H1 (cell line): Measurements from ENCODE around the gene SMAD6. TPM values are rescaled to one million over a fixed set of nuclear protein-coding genes. Genes with fewer than 3 reads are reported as not detected.

Experiments
- CTCF ChIA-PET: fragments of 300-600 bp; sonication (Branson Sonifier 250); formaldehyde crosslinking; loops from one replicate; lab custom pipeline; 2021; ENCODE audit not compliant: partially characterized antibody; lab: Charles Lee
- POLR2A ChIA-PET: fragments of 300-600 bp; sonication (Branson Sonifier 250); formaldehyde crosslinking; loops from one replicate; lab custom pipeline; 2021; ENCODE audit warnings: inconsistent platforms; ENCODE audit not compliant: partially characterized antibody; lab: Charles Lee
- DNase-seq, 2 experiments: peaks; one replicate each; pipeline versions ENCODE4 v3.0.0 to v3.0.0-alpha.2; 2010 to 2022; ENCODE audit warnings: low spot score in 2 of 2, low read depth in 1 of 2, mixed read lengths in 1 of 2
- FAIRE-seq: peaks from 2 replicates; lab custom pipeline; 2011; peaks lifted over from hg19 to GRCh38; lab: Jason Lieb, UNC
- H2AFZ ChIP-seq: 2 replicates; pipeline ENCODE4 v1.8.1; 2012; ENCODE audit warnings: low read length, inconsistent platforms
- H2AK5ac ChIP-seq: 2 replicates; pipeline ENCODE4 v1.6.1; 2013; ENCODE audit warnings: low read depth, low read length
- H2BK120ac ChIP-seq: replicated peaks from 2 replicates; pipeline ENCODE3; 2013; ENCODE audit warnings: low read depth, low read length, inconsistent platforms
- H2BK12ac ChIP-seq: 2 replicates; pipeline ENCODE4 v1.6.1; 2013; ENCODE audit warnings: low read depth, low read length
- H2BK15ac ChIP-seq: 2 replicates; pipeline ENCODE4 v1.6.1; 2013; ENCODE audit warnings: low read length
- H2BK20ac ChIP-seq: 2 replicates; pipeline ENCODE4 v1.6.1; 2013; ENCODE audit warnings: low read length
- H2BK5ac ChIP-seq: 2 replicates; pipeline ENCODE4 v1.6.1; 2013; ENCODE audit warnings: low read depth, low read length
- H3K14ac ChIP-seq: 2 replicates; pipeline ENCODE4 v1.6.1; 2013; ENCODE audit warnings: inconsistent platforms; ENCODE audit not compliant: insufficient read length
- H3K18ac ChIP-seq: 2 replicates; pipeline ENCODE4 v1.6.1; 2013; ENCODE audit warnings: low read length; ENCODE audit errors: extremely low read depth
- H3K23ac ChIP-seq: 2 replicates; pipeline ENCODE4 v1.6.1; 2013; ENCODE audit warnings: inconsistent platforms; ENCODE audit not compliant: insufficient read length
- H3K23me2 ChIP-seq: 2 replicates; pipeline ENCODE4 v1.6.1; 2013; ENCODE audit warnings: low read depth, low read length
- H3K27ac ChIP-seq: 2 replicates; pipeline ENCODE4 v1.6.1; 2011; ENCODE audit warnings: low read depth, low read length, inconsistent platforms
- H3K27me3 ChIP-seq, 4 experiments: replicated peaks in 1 of 4; 1 replicate in 1 of 4; 2 replicates in 3 of 4; pipeline versions ENCODE4 v1.6.1 to v1.8.1; 2011 to 2013; ENCODE audit warnings: low read length in 3 of 4, mild to moderate bottlenecking in 3 of 4, inconsistent platforms in 2 of 4, mixed read lengths in 2 of 4, moderate library complexity in 1 of 4; ENCODE audit not compliant: control insufficient read depth in 3 of 4, insufficient read depth in 3 of 4; ENCODE audit errors: extremely low read depth in 1 of 4
- H3K36me3 ChIP-seq, 4 experiments: 2 replicates each; pipeline versions ENCODE4 v1.6.1 to v1.8.1; 2011 to 2013; ENCODE audit warnings: mild to moderate bottlenecking in 4 of 4, low read length in 3 of 4, moderate library complexity in 2 of 4, control low read depth in 1 of 4, inconsistent platforms in 1 of 4; ENCODE audit not compliant: insufficient read depth in 4 of 4, control insufficient read depth in 2 of 4
- H3K4ac ChIP-seq: replicated peaks from 2 replicates; pipeline ENCODE3; 2013; ENCODE audit warnings: low read length, low read depth, mixed read lengths, inconsistent platforms; ENCODE audit not compliant: insufficient read length
- H3K4me1 ChIP-seq, 4 experiments: replicated peaks in 1 of 4; 1 replicate in 1 of 4; 2 replicates in 3 of 4; pipeline versions ENCODE4 v1.6.1 to v1.8.1; 2011 to 2013; ENCODE audit warnings: low read length in 3 of 4, inconsistent platforms in 2 of 4, mixed read lengths in 1 of 4; ENCODE audit not compliant: insufficient read depth in 4 of 4, control insufficient read depth in 3 of 4
- H3K4me2 ChIP-seq, 2 experiments: 2 replicates each; pipeline versions ENCODE4 v1.6.1 to v1.8.1; 2011 to 2013; ENCODE audit warnings: low read depth in 2 of 2, low read length in 2 of 2, control low read depth in 1 of 2, inconsistent platforms in 1 of 2, mild to moderate bottlenecking in 1 of 2; ENCODE audit not compliant: insufficient read depth in 1 of 2
- H3K4me3 ChIP-seq, 4 experiments: fragments of 200-600, 300-600 bp in 1 of 4; sonication (generic), shearing (Covaris generic), sonication (Bioruptor Twin) in 1 of 4; 2 replicates each; pipeline versions ENCODE4 v1.5.1 to v1.8.1; 2011 to 2016; ENCODE audit warnings: low read length in 4 of 4, low read depth in 3 of 4, control low read depth in 2 of 4, inconsistent platforms in 2 of 4, mild to moderate bottlenecking in 2 of 4, mixed read lengths in 1 of 4, moderate library complexity in 1 of 4; ENCODE audit not compliant: insufficient read depth in 2 of 4; ENCODE audit errors: extremely low read depth in 1 of 4
- H3K56ac ChIP-seq: replicated peaks from 2 replicates; pipeline ENCODE3; 2013; ENCODE audit warnings: low read depth, mild to moderate bottlenecking, mixed read lengths, low read length, inconsistent platforms; ENCODE audit not compliant: insufficient read length
- H3K79me1 ChIP-seq: 2 replicates; pipeline ENCODE4 v1.6.1; 2013; ENCODE audit warnings: low read depth, low read length, control low read depth
- H3K79me2 ChIP-seq, 2 experiments: 2 replicates each; pipeline versions ENCODE4 v1.6.1 to v1.8.1; 2012 to 2013; ENCODE audit warnings: low read length in 2 of 2, mild to moderate bottlenecking in 2 of 2, inconsistent platforms in 1 of 2; ENCODE audit not compliant: insufficient read depth in 2 of 2, control insufficient read depth in 1 of 2
- H3K9ac ChIP-seq, 4 experiments: replicated peaks in 1 of 4; 1 replicate in 1 of 4; 2 replicates in 3 of 4; pipeline versions ENCODE4 v1.6.1 to v1.8.1; 2011 to 2013; ENCODE audit warnings: low read depth in 3 of 4, low read length in 3 of 4, control low read depth in 2 of 4, mild to moderate bottlenecking in 2 of 4, moderate library complexity in 2 of 4, inconsistent platforms in 1 of 4; ENCODE audit errors: extremely low read depth in 1 of 4
- H3K9me3 ChIP-seq, 2 experiments: 2 replicates each; pipeline versions ENCODE4 v1.6.1 to v1.8.1; 2012 to 2013; ENCODE audit warnings: mild to moderate bottlenecking in 2 of 2, moderate library complexity in 2 of 2, control low read depth in 1 of 2, inconsistent platforms in 1 of 2, low read depth in 1 of 2, low read length in 1 of 2, mixed read lengths in 1 of 2; ENCODE audit not compliant: insufficient read depth in 2 of 2
- H4K20me1 ChIP-seq, 2 experiments: replicated peaks in 1 of 2; 2 replicates each; pipeline versions ENCODE3 to v1.8.1; 2011 to 2013; ENCODE audit warnings: inconsistent platforms in 2 of 2, low read length in 2 of 2, mild to moderate bottlenecking in 1 of 2; ENCODE audit not compliant: insufficient read depth in 2 of 2, control insufficient read depth in 1 of 2
- H4K5ac ChIP-seq: 2 replicates; pipeline ENCODE4 v1.6.1; 2013; ENCODE audit warnings: low read length, low read depth, mixed read lengths, inconsistent platforms; ENCODE audit not compliant: insufficient read length
- H4K8ac ChIP-seq: 2 replicates; pipeline ENCODE4 v1.8.0; 2013; ENCODE audit warnings: mild to moderate bottlenecking, moderate library complexity, low read length, inconsistent platforms; ENCODE audit not compliant: insufficient read depth; ENCODE audit errors: extremely low read depth
- H4K91ac ChIP-seq: replicated peaks from 2 replicates; pipeline ENCODE3; 2013; ENCODE audit warnings: low read length, mixed read lengths, inconsistent platforms; ENCODE audit not compliant: insufficient read length
- CHD1 ChIP-seq: IDR thresholded peaks from 2 replicates; pipeline ENCODE4 v1.6.1; 2012; ENCODE audit warnings: low read depth, low read length, improper control_type of control experiment
- CTBP2 ChIP-seq: IDR thresholded peaks from 2 replicates; pipeline ENCODE4 v1.7.0; 2011; ENCODE audit warnings: borderline replicate concordance, mild to moderate bottlenecking, moderate library complexity, mixed read lengths, low read length; ENCODE audit not compliant: insufficient read depth, insufficient read length
- HDAC2 ChIP-seq, 2 experiments: fragments of 300-600 bp in 1 of 2; sonication (generic) in 1 of 2; IDR thresholded peaks; 2 replicates each; pipeline ENCODE4 v1.6.1; 2011 to 2012; ENCODE audit warnings: low read depth in 2 of 2, low read length in 2 of 2, mild to moderate bottlenecking in 2 of 2, moderate library complexity in 2 of 2, borderline replicate concordance in 1 of 2, inconsistent platforms in 1 of 2
- HDAC6 ChIP-seq: IDR thresholded peaks from one replicate; pipeline ENCODE4 v1.7.1; 2012; ENCODE audit warnings: low read depth, mild to moderate bottlenecking, inconsistent platforms, low read length, moderate library complexity
- JUN ChIP-seq: IDR thresholded peaks from 2 replicates; pipeline ENCODE4 v1.6.1; 2011; ENCODE audit warnings: low read depth, mild to moderate bottlenecking, improper control_type of control experiment, low read length
- KDM4A ChIP-seq: IDR thresholded peaks from one replicate; pipeline ENCODE4 v1.7.1; 2012; ENCODE audit warnings: low read depth, mild to moderate bottlenecking, moderate library complexity, low read length, inconsistent platforms; ENCODE audit not compliant: severe bottlenecking
- POLR2AphosphoS5 ChIP-seq: IDR thresholded peaks from 2 replicates; pipeline ENCODE4 v1.6.1; 2011; ENCODE audit warnings: low read depth, low read length
- SIX5 ChIP-seq: IDR thresholded peaks from 2 replicates; pipeline ENCODE4 v1.6.1; 2011; ENCODE audit warnings: mild to moderate bottlenecking, low read depth, low read length
- ZNF274 ChIP-seq: IDR thresholded peaks from 2 replicates; pipeline ENCODE4 v1.7.0; 2012; ENCODE audit warnings: low read length, borderline replicate concordance; ENCODE audit errors: extremely low read depth
- WGBS, 2 experiments: shearing (Covaris generic) in 1 of 2; methylation state at CpG; one replicate each; pipeline versions ENCODE4 v1.1.6 to v1.1.7; 2013 to 2015; ENCODE audit warnings: low lambda C conversion rate in 2 of 2, mixed read lengths in 2 of 2, inconsistent platforms in 1 of 2, low coverage in 1 of 2, missing lambda C conversion rate in 1 of 2; ENCODE audit not compliant: insufficient replicate concordance in 2 of 2, insufficient coverage in 1 of 2, insufficient read length in 1 of 2; ENCODE audit errors: extremely low coverage in 1 of 2, missing lambda C conversion rate in 1 of 2; 5-methylcytosine and 5-hydroxymethylcytosine counted together
- polyA plus RNA-seq, 7 experiments: library from polyadenylated mRNA; depleted of rRNA in 3 of 7; stranded (reverse) in 5 of 7; unstranded in 2 of 7; fragments of >200 nt in 5 of 7; fragments of 200-250 nt in 2 of 7; gene quantifications; 1 replicate in 5 of 7; 2 replicates in 1 of 7; 4 replicates in 1 of 7; pipeline versions ENCODE4 v1.2.1 to v1.2.3, GENCODE V29; 2011 to 2013; ENCODE audit warnings: missing spikeins in 2 of 7, mixed read lengths in 2 of 7
- total RNA-seq: library from RNA; stranded (reverse); fragmentation: NEBNext Ultra II Directional; extraction: Animal tissue kit (Norgen Biotek cat#: 25700); gene quantifications from 2 replicates; pipeline ENCODE4 v1.2.1, GENCODE V29; 2021
- TF ChIP-seq, protein P1 (sequence below): IDR thresholded peaks from 2 replicates; pipeline ENCODE4 v1.6.1; 2012; ENCODE audit warnings: inconsistent platforms

Gene SMAD6
- total and polyA plus RNA-seq, 2 of the 8 experiments (the other 6 are each of a cell fraction or from before 2014, with no cell fraction given) = 1.8 to 7.0 TPM

DNA sequence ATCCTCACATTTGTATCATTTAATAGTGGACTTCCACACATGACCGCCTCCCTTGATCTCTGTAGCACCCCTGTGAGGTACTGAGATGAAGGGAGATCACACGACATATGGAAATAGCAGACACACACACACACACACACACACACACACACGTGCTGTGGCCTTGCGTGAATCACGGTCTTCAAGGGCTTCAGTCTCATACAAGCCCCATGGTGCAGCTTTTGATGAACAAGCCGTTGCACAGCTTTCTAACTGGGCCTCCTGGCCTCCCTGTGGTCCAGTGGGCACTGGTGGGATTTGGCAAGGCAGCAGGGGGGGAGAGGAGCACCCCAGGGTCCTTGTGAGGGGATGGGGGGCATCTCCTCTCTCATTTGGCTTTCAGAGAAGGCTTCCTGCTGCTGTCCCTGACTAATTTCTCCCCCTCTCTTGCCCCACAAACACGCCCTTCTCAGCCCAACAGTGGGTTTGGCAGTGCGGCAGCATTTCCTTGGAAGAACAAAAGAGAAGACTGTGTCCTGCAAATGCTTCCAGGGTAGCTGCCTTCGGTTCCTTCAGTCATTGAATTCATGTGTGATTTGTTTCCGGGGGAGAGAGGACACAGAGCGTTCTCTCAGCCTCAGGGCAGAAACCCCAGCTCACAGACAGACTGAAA lies 98.7 kb downstream of the SMAD6 start:
- Histone ChIP-seq H2BK12ac (no peak overlapping the region), H3K27me3 (no peaks in the 10 kb centered on the region), H3K14ac (no peak overlapping the region), H3K27ac (no peak overlapping the region), H3K4ac (no peak overlapping the region), H3K9ac (no peak overlapping the region), H2AFZ (no peak overlapping the region), H4K5ac (no peak overlapping the region), H3K36me3 (no peaks in the 10 kb centered on the region), H3K9me3 (no peaks in the 10 kb centered on the region), H2BK120ac (no peak overlapping the region), H3K56ac (no peak overlapping the region)
- no peak for TF ChIP-seq JUN
- TF ChIP-seq HDAC6 = no peak
- TF ChIP-seq ZNF274 = no peak
- no peak for TF ChIP-seq CHD1
- no peak for TF ChIP-seq HDAC2 (IDR thresholded peaks at IDR 0.05; ENCODE audit: borderline replicate concordance in 1 of 2, low read depth in 2 of 2, low read length in 2 of 2)
- no peak for TF ChIP-seq KDM4A
- TF ChIP-seq, protein P1, sequence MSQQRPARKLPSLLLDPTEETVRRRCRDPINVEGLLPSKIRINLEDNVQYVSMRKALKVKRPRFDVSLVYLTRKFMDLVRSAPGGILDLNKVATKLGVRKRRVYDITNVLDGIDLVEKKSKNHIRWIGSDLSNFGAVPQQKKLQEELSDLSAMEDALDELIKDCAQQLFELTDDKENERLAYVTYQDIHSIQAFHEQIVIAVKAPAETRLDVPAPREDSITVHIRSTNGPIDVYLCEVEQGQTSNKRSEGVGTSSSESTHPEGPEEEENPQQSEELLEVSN = no peak
- no peak for TF ChIP-seq SIX5
- no peak for TF ChIP-seq POLR2AphosphoS5
- no peak for TF ChIP-seq CTBP2
- TF ChIP-seq, all 59 proteins: peak for 0
- Histone ChIP-seq H3K79me1 (no peaks in the 10 kb centered on the region), H2AK5ac (no peak overlapping the region), H3K79me2 (no peaks in the 10 kb centered on the region), H3K4me1 (peaks cover 0 to 9% (median 7%) of the 10 kb centered on the region in 4 experiments; a peak in 5 of 7 replicates), H3K4me3 (no peak overlapping the region), H2BK20ac (no peak overlapping the region), H4K8ac (no peak overlapping the region), H2BK5ac (peak overlapping the region; percentile 35; the same call in 1 of the 2 replicates), H4K20me1 (no peaks in the 10 kb centered on the region), H3K23ac (no peak overlapping the region), H3K4me2 (no peak overlapping the region), H4K91ac (no peak overlapping the region), H3K23me2 (no peaks in the 10 kb centered on the region), H2BK15ac (no peak overlapping the region), H3K18ac (no peak overlapping the region)
- ChIA-PET POLR2A (no interaction called here), CTCF (interaction anchor here (0.7 to 1.4 kb wide), 7 partner anchors 11 to 96 kb away, joined by 3 to 5 read pairs (median 3); no protein-coding TSS in a partner anchor)
- 91% methylated on average over 11 of the region's 11 CpGs; no CpG with 5 or more reads in 1 of the 2 experiments for WGBS, 2 experiments
- no peak for DNase-seq
- no peak for FAIRE-seq
